Hematopoietic multipotent progenitor cell treated with erythropoietin and hydrocortisone succinate and interleukin-3 and kit ligand, for 15 days (in vitro differentiated cells): ENCODE measurements around the gene VSTM4.

Experiments used
- DNase-seq: peaks from one replicate; pipeline ENCODE4 v3.0.0-alpha.2; 2015; ENCODE audit warnings: low spot score

VSTM4 gene

GRCh38 chr10:49116509-49117375, 1.4 kb upstream of the VSTM4 start:
- no peak for DNase-seq

- no peak for DNase-seq
Observed at GRCh38 chr10:49115796-49116508, 630 bp upstream of the VSTM4 start.

GRCh38 chr10:49114718-49115014, 656 bp downstream of the VSTM4 start:
- no peak for DNase-seq

GRCh38 chr10:49113741-49114141, 1.6 kb downstream of the VSTM4 start:
- no peak for DNase-seq

GRCh38 chr10:49112851-49113250, 2.5 kb downstream of the VSTM4 start:
- DNase-seq = no peak

- DNase-seq = no peak
Observed at GRCh38 chr10:49112098-49112497, 3.2 kb downstream of the VSTM4 start.

- DNase-seq = no peak
Observed at GRCh38 chr10:49111320-49111698, 4.0 kb downstream of the VSTM4 start.

- DNase-seq = no peak
Observed at GRCh38 chr10:49110684-49111319, 4.5 kb downstream of the VSTM4 start.

- no peak for DNase-seq
Observed at GRCh38 chr10:49109669-49110340, 5.5 kb downstream of the VSTM4 start.

- DNase-seq = no peak
Observed at GRCh38 chr10:49108656-49109055, 6.7 kb downstream of the VSTM4 start.

GRCh38 chr10:49107887-49108267, 7.4 kb downstream of the VSTM4 start:
- no peak for DNase-seq

- no peak for DNase-seq
Observed at GRCh38 chr10:49107111-49107886, 8.0 kb downstream of the VSTM4 start.

- no peak for DNase-seq
Observed at GRCh38 chr10:49106451-49106850, 8.9 kb downstream of the VSTM4 start.

- DNase-seq = no peak
Observed at GRCh38 chr10:49105076-49105475, 10.2 kb downstream of the VSTM4 start.

- DNase-seq = no peak
Observed at GRCh38 chr10:49104323-49104722, 11.0 kb downstream of the VSTM4 start.

GRCh38 chr10:49103761-49104160, 11.6 kb downstream of the VSTM4 start:
- DNase-seq = no peak

GRCh38 chr10:49099046-49099445, 16.3 kb downstream of the VSTM4 start:
- DNase-seq = no peak

- no peak for DNase-seq
Observed at GRCh38 chr10:49096890-49097445, 18.4 kb downstream of the VSTM4 start.

- DNase-seq = no peak
Observed at GRCh38 chr10:49094646-49095045, 20.7 kb downstream of the VSTM4 start.

- DNase-seq = no peak
Observed at GRCh38 chr10:49093922-49094321, 21.4 kb downstream of the VSTM4 start.

GRCh38 chr10:49092477-49092876, 22.8 kb downstream of the VSTM4 start:
- DNase-seq = no peak
